Activated CD4-positive, alpha-beta T cell treated with anti-CD3 and anti-CD28 coated beads for 24 hours (primary cell): ENCODE measurements around the gene PAFAH2.

Source experiments
- DNase-seq, 2 donors: peaks; one replicate each; pipeline ENCODE4 v3.0.0-alpha.2; 2020; ENCODE audit warnings: low read depth in 2 of 2

The PAFAH2 gene

GRCh38 chr1:25997828-25998761, at the start of gene PAFAH2:
PAFAH2 (minus strand) TSS chr1:25998063; CDS start chr1:25990816, 7,247 bp downstream.
- peak; percentile 91 to 94 for DNase-seq

GRCh38 chr1:26047278-26047874, 49.5 kb upstream of the PAFAH2 start:
- DNase-seq = no peak

- no peak for DNase-seq
Observed at GRCh38 chr1:26046246-26047095, 48.6 kb upstream of the PAFAH2 start.

- DNase-seq = no peak
Observed at GRCh38 chr1:26045722-26046245, 47.9 kb upstream of the PAFAH2 start, which contains the start of gene SLC30A2. SLC30A2 (minus strand) TSS chr1:26046118; CDS start chr1:26045896, 222 bp downstream.

- DNase-seq = no peak
Observed at GRCh38 chr1:26044971-26045721, 47.3 kb upstream of the PAFAH2 start.

- DNase-seq = no peak
Observed at GRCh38 chr1:26044414-26044813, 46.6 kb upstream of the PAFAH2 start.

GRCh38 chr1:26043765-26044164, 45.9 kb upstream of the PAFAH2 start:
- DNase-seq = no peak

GRCh38 chr1:26041978-26042377, 44.1 kb upstream of the PAFAH2 start:
- DNase-seq = no peak

GRCh38 chr1:26041401-26041800, 43.5 kb upstream of the PAFAH2 start:
- DNase-seq = no peak

- no peak for DNase-seq
Observed at GRCh38 chr1:26038904-26039303, 41.0 kb upstream of the PAFAH2 start.

- DNase-seq = no peak
Observed at GRCh38 chr1:26038477-26038876, 40.6 kb upstream of the PAFAH2 start.

- DNase-seq = no peak
Observed at GRCh38 chr1:26037904-26038303, 40.0 kb upstream of the PAFAH2 start.

- DNase-seq = no peak
Observed at GRCh38 chr1:26036756-26037281, 39.0 kb upstream of the PAFAH2 start.

GRCh38 chr1:26035959-26036755, 38.3 kb upstream of the PAFAH2 start:
- DNase-seq = peak; percentile 65 to 74

- peak; percentile 89 to 92 for DNase-seq
Observed at GRCh38 chr1:26035203-26035958, 37.5 kb upstream of the PAFAH2 start.

- DNase-seq = no peak
Observed at GRCh38 chr1:26034504-26035202, 36.8 kb upstream of the PAFAH2 start.

GRCh38 chr1:26032656-26033357, 34.9 kb upstream of the PAFAH2 start:
- DNase-seq = no peak
